ENCODE data around the gene FLRT2. TPM values are rescaled to one million over a fixed set of nuclear protein-coding genes. Genes with fewer than 3 reads are reported as not detected.

FLRT2 gene
- polyA plus RNA-seq, 2 of the 4 experiments (the other 2 are of a cell fraction), result 6.8 to 7.5 TPM

GRCh38 chr14:85565862-85566296 is 35.9 kb downstream of the FLRT2 start:
- H3K4me2 ChIP-seq, result 0 out of 3 replicates have a peak overlapping the region, but pooled peaks have one; percentile 25
- whole genome bisulfite sequencing (ENCODE audit: missing lambda C conversion rate), result 28% methylated on average over 3 of the region's 3 CpGs
- CTCF ChIA-PET, result no interaction called here
- H3K4me1 ChIP-seq, result peaks cover 12% of the 10 kb centered on the region; the same call in 2 of the 3 replicates
- POLR2A ChIA-PET, result no interaction called here
- ATAC-seq (no peak), FAIRE-seq (no peak), DNase-seq (ENCODE audit: low read depth in 1 of 2, low spot score in 1 of 2) (no peak)
- H3K4me3 ChIP-seq, result no peak overlapping the region
- H3K9me3 ChIP-seq, result no peaks in the 10 kb centered on the region
- TF ChIP-seq NFE2L2 (conservative IDR thresholded peaks at IDR 0.05; ENCODE audit: low read length) (no peak), FOSL2 (IDR thresholded peaks at IDR 0.05) (no peak), FOSL2 (CRISPR knock-in tag; IDR thresholded peaks at IDR 0.05) (no peak), JUNB (IDR thresholded peaks at IDR 0.05) (no peak; the same call in 1 of the 2 replicates), NR3C1 (IDR thresholded peaks at IDR 0.05) (no peak), ELK1 (IDR thresholded peaks at IDR 0.05; ENCODE audit: low read depth, low read length) (no peak), CHD2 (IDR thresholded peaks at IDR 0.05; ENCODE audit: low read length, partially characterized antibody) (no peak)
- no peak overlapping the region for H3K27ac ChIP-seq

GRCh38 chr14:85566603-85567002 is 36.7 kb downstream of the FLRT2 start:
- H3K27ac ChIP-seq, result no peak overlapping the region
- no peak for FAIRE-seq
- TF ChIP-seq KDM1A (IDR thresholded peaks at IDR 0.05; ENCODE audit: low read depth), result no peak
- TF ChIP-seq TFCP2L1 (CRISPR knock-in tag; IDR thresholded peaks at IDR 0.05), result no peak
- TF ChIP-seq JUNB (IDR thresholded peaks at IDR 0.05), result no peak; the same call in 1 of the 2 replicates
- TF ChIP-seq POLR2AphosphoS2 (conservative IDR thresholded peaks at IDR 0.05; ENCODE audit: low read length), result no peak
- TF ChIP-seq ZNF302 (CRISPR knock-in tag; IDR thresholded peaks at IDR 0.05), result no peak
- no peak for TF ChIP-seq ESRRA (IDR thresholded peaks at IDR 0.05; ENCODE audit: borderline replicate concordance, low read length)
- TF ChIP-seq MAX (IDR thresholded peaks at IDR 0.05), result no peak
- no peak for TF ChIP-seq ATOH8 (CRISPR knock-in tag; IDR thresholded peaks at IDR 0.05; ENCODE audit: low read depth)
- no peak for TF ChIP-seq ZSCAN20 (CRISPR knock-in tag; IDR thresholded peaks at IDR 0.05)
- TF ChIP-seq EHMT2 (IDR thresholded peaks at IDR 0.05; ENCODE audit: low read depth), result no peak
- no peak for TF ChIP-seq RFX5 (IDR thresholded peaks at IDR 0.05)
- no peak for TF ChIP-seq FOSB (CRISPR knock-in tag; IDR thresholded peaks at IDR 0.05)
- TF ChIP-seq FOXS1 (CRISPR knock-in tag; IDR thresholded peaks at IDR 0.05), result no peak
- TF ChIP-seq PBX3 (IDR thresholded peaks at IDR 0.05), result no peak
- TF ChIP-seq FOSL2 (IDR thresholded peaks at IDR 0.05), result no peak
- no peak for TF ChIP-seq FOSL2 (CRISPR knock-in tag; IDR thresholded peaks at IDR 0.05)
- TF ChIP-seq ZC3H11A (IDR thresholded peaks at IDR 0.05), result no peak
- TF ChIP-seq CEBPB (IDR thresholded peaks at IDR 0.05), result no peak
- TF ChIP-seq MAZ (IDR thresholded peaks at IDR 0.05; ENCODE audit: borderline replicate concordance, low read depth, low read length), result no peak
- TF ChIP-seq NR3C1 (IDR thresholded peaks at IDR 0.05), result no peak
- no peak for TF ChIP-seq HDAC2 (IDR thresholded peaks at IDR 0.05)
- peak; percentile 44 to 62; a peak in 4 of 6 replicates for ATAC-seq
- CTCF ChIA-PET, result interaction anchor here (0.7 kb wide), 1 partner anchor 15 kb away, joined by 3 read pairs; no protein-coding TSS in a partner anchor
- POLR2A ChIA-PET, result no interaction called here
- DNase-seq (ENCODE audit: low read depth in 1 of 2, low spot score in 1 of 2), result no peak
- H3K4me2 ChIP-seq, result 0 out of 3 replicates have a peak overlapping the region, but pooled peaks have one; percentile 18
- WGBS (ENCODE audit: missing lambda C conversion rate), result 21% methylated on average over 3 of the region's 4 CpGs
- H3K4me1 ChIP-seq, result peaks cover 12% of the 10 kb centered on the region; the same call in 2 of the 3 replicates
- H3K4me3 ChIP-seq, result no peak overlapping the region
- H3K9me3 ChIP-seq, result no peaks in the 10 kb centered on the region
